MM.1S (cell line): ENCODE measurements around the gene LSAMP.

ENCODE experiments used
- DNase-seq: peaks from one replicate; pipeline ENCODE4 v3.0.0-alpha.2; 2015
- H2AFZ ChIP-seq: fragments of 300-600 bp; sonication (generic); 2 replicates; pipeline ENCODE4 v1.6.0; 2016; ENCODE audit warnings: antibody characterized with exemption, low read length
- H3F3A ChIP-seq: fragments of 300-600 bp; sonication (generic); 2 replicates; pipeline ENCODE4 v1.6.1; 2016; ENCODE audit warnings: mild to moderate bottlenecking, antibody characterized with exemption, low read length, moderate library complexity, mixed read lengths; ENCODE audit not compliant: insufficient read depth
- H3K27ac ChIP-seq: fragments of 300-600 bp; sonication (generic); 2 replicates; pipeline ENCODE4 v1.5.1; 2016; ENCODE audit warnings: mild to moderate bottlenecking, low read length
- H3K27me3 ChIP-seq: fragments of 300-600 bp; sonication (generic); replicated peaks from 2 replicates; pipeline ENCODE4 v1.6.0; 2016; ENCODE audit warnings: low read length; ENCODE audit not compliant: insufficient read depth
- H3K36me3 ChIP-seq: fragments of 300-600 bp; sonication (generic); replicated peaks from 2 replicates; pipeline ENCODE4 v1.6.1; 2016; ENCODE audit warnings: mild to moderate bottlenecking, low read length, mixed read lengths; ENCODE audit not compliant: insufficient read depth
- H3K4me1 ChIP-seq: fragments of 300-600 bp; sonication (generic); 2 replicates; pipeline ENCODE4 v1.6.1; 2016; ENCODE audit warnings: low read length, mixed read lengths
- H3K4me2 ChIP-seq: fragments of 300-600 bp; sonication (generic); 2 replicates; pipeline ENCODE4 v1.6.0; 2016; ENCODE audit warnings: low read depth, low read length
- H3K4me3 ChIP-seq: fragments of 300-600 bp; sonication (generic); 2 replicates; pipeline ENCODE4 v1.5.1; 2016; ENCODE audit warnings: low read length, mixed read lengths
- H3K79me2 ChIP-seq: fragments of 300-600 bp; sonication (generic); 2 replicates; pipeline ENCODE4 v1.6.1; 2016; ENCODE audit warnings: mixed run types, low read length, mixed read lengths
- H3K9ac ChIP-seq: fragments of 300-600 bp; sonication (generic); 2 replicates; pipeline ENCODE4 v1.6.1; 2016; ENCODE audit warnings: low read length, mixed read lengths
- H3K9me2 ChIP-seq: fragments of 300-600 bp; sonication (generic); replicated peaks from 2 replicates; pipeline ENCODE4 v1.6.1; 2016; ENCODE audit warnings: mild to moderate bottlenecking, low read length, mixed read lengths; ENCODE audit not compliant: insufficient read depth
- H3K9me3 ChIP-seq: fragments of 300-600 bp; sonication (generic); replicated peaks from 2 replicates; pipeline ENCODE4 v1.6.1; 2016; ENCODE audit warnings: mild to moderate bottlenecking, low read length, mixed read lengths; ENCODE audit not compliant: insufficient read depth
- H4K20me1 ChIP-seq: fragments of 300-600 bp; sonication (generic); 2 replicates; pipeline ENCODE4 v1.6.1; 2016; ENCODE audit warnings: mild to moderate bottlenecking, low read length, moderate library complexity, mixed read lengths; ENCODE audit not compliant: insufficient read depth
- CTCF ChIP-seq: fragments of 300-600 bp; sonication (generic); IDR thresholded peaks from 2 replicates; pipeline ENCODE4 v1.5.1; 2016; ENCODE audit warnings: antibody characterized with exemption, low read length, mixed read lengths
- EZH2 ChIP-seq: fragments of 300-600 bp; sonication (generic); optimal IDR thresholded peaks from 2 replicates; pipeline ENCODE3; 2017; ENCODE audit warnings: low read depth, mild to moderate bottlenecking, antibody characterized with exemption, low read length, mixed read lengths
- EZH2phosphoT487 ChIP-seq: fragments of 300-600 bp; sonication (generic); IDR thresholded peaks from 2 replicates; pipeline ENCODE4 v1.6.1; 2018; ENCODE audit warnings: antibody characterized with exemption, low read length

Gene LSAMP

DNA sequence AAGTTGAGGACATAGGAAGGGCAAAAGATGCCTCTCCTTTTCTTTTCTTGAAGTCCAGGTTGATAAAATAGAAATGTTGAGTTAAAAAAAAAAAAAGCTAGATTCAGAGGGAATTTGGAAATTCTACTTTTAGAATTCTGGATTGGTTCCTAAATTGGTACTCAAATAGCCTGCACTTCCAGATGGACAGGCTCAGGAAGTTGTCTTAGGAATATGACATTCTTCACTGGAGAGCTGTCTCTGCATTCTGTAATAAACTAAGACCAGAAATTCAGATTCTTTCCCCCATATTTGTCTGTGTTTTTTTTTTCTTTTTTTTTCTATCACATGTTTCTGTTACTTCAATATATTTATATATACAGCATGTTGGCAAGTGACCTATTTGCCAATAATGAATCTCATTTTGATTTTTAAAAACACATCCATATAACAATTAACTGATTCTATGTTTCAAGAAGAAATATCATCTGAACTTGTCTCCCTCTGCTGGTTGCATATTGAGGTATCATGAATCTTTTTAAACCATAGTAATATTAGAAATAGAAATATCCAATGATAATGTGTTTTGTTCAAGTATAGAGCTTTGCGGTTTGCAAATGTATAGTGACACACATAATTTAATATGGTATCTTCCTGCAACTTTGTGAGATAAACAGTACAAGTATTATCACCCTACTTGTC is 8.5 kb upstream of the LSAMP start:
- no peak for DNase-seq
- TF ChIP-seq EZH2 (no peak), EZH2phosphoT487 (no peak), CTCF (no peak)
- Histone ChIP-seq H3K27me3 (no peaks in the 10 kb centered on the region), H3K9me2 (no peaks in the 10 kb centered on the region), H3K4me1 (no peaks in the 10 kb centered on the region), H3K9ac (no peak overlapping the region), H3K9me3 (no peaks in the 10 kb centered on the region), H3K4me3 (no peak overlapping the region), H3K27ac (no peak overlapping the region), H2AFZ (no peak overlapping the region), H3F3A (no peaks in the 10 kb centered on the region), H3K36me3 (no peaks in the 10 kb centered on the region), H3K4me2 (no peak overlapping the region), H4K20me1 (no peaks in the 10 kb centered on the region), H3K79me2 (no peaks in the 10 kb centered on the region)

DNA sequence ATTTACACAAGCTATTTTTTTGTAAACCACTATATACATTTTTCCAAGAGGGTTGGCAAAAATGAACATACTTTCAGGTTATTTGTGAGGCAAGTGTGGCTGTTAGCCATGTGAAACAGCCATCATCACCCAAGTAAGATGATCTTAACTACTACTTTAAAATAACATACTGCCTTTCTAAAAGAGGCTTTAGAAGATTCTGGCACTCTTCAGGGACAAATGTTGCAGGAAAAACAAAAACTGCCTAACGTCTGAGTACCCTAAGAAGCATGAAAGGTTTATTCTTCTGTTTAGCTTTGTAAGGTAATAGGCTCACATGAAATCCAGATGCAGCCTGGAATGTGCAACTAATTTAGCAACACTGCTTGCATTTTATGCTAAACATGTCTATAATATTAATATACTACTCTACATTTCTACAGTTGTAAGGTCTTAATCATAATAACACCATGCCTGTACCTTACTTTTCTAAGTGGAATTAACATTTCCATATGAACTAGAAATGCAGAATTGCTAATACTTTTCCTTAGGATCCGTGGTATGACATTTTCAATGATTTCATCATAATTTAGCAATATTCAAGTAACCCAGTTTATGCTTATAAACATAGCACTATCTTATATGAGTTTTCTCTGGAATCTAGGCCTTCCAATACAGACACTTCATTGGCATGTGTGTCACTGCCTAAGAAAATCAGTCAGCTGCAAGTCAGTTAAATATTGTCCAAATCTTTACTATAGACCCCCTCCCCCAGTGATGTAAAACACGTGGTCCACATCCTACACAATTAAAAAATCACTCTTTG is 4.5 kb upstream of the LSAMP start:
- Histone ChIP-seq H3K4me3 (no peak overlapping the region), H3K4me1 (no peaks in the 10 kb centered on the region), H3K9ac (no peak overlapping the region), H3K4me2 (no peak overlapping the region), H3F3A (no peaks in the 10 kb centered on the region), H4K20me1 (no peaks in the 10 kb centered on the region), H3K9me2 (no peaks in the 10 kb centered on the region), H3K9me3 (no peaks in the 10 kb centered on the region), H3K36me3 (no peaks in the 10 kb centered on the region), H2AFZ (no peak overlapping the region), H3K27me3 (no peaks in the 10 kb centered on the region), H3K27ac (no peak overlapping the region), H3K79me2 (no peaks in the 10 kb centered on the region)
- no peak for TF ChIP-seq EZH2
- no peak for TF ChIP-seq CTCF
- no peak for TF ChIP-seq EZH2phosphoT487
- DNase-seq = no peak

- DNase-seq = no peak
- no peak overlapping the region for H2AFZ ChIP-seq
- H3K9ac ChIP-seq = no peak overlapping the region
Measured at GRCh38 chr3:116445990-116446389, 703 bp upstream of the LSAMP start.

More at GRCh38 chr3:116445990-116446389, 703 bp upstream of the LSAMP start:
- Histone ChIP-seq H3K9me2 (no peaks in the 10 kb centered on the region), H3K9me3 (no peaks in the 10 kb centered on the region), H3K4me1 (no peaks in the 10 kb centered on the region), H3K4me2 (no peak overlapping the region), H3K4me3 (no peak overlapping the region), H3K79me2 (no peaks in the 10 kb centered on the region), H3K27ac (no peak overlapping the region), H3K36me3 (no peaks in the 10 kb centered on the region), H3K27me3 (no peaks in the 10 kb centered on the region), H4K20me1 (no peaks in the 10 kb centered on the region), H3F3A (no peaks in the 10 kb centered on the region)
- TF ChIP-seq EZH2phosphoT487 (no peak), CTCF (no peak), EZH2 (no peak)
